ENCODE results near the gene GALT.

DNA sequence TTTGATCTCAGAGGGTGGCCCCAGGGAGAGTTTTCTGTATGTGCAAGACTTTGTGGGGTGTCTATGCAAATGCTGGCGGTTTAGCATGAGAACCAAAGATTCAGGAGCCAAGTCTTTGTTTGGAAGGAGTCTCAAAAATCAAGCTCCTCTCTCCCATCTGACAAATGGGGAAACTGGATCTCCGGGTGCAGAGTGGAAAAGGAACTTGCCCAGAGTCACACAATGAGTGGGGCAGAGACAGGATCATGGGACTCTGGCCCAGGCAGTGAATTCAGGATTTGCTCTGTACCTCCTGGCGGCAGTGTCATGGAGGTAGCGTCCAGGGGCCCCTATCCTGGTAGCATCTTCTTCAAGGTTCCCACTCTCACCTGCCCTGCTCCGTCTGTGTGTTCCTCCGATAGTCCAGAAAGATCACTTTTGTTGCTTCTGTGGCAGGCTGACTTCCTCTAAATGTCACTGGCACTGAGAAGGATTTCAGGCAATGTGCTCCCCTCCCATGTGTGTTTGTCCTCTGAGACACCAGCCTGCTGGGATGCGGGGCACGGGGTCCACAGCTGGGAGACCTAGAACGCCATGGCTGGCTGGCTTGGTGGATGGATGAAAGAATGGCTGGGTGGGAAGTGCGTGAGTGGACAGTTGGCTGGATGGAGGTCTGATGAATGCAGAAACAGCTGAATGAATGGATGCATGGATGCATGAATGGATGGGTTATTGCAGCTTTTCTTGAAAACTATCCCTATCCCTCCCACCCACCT, 41.0 kb downstream of the GALT start:
- TF ChIP-seq, protein P1, sequence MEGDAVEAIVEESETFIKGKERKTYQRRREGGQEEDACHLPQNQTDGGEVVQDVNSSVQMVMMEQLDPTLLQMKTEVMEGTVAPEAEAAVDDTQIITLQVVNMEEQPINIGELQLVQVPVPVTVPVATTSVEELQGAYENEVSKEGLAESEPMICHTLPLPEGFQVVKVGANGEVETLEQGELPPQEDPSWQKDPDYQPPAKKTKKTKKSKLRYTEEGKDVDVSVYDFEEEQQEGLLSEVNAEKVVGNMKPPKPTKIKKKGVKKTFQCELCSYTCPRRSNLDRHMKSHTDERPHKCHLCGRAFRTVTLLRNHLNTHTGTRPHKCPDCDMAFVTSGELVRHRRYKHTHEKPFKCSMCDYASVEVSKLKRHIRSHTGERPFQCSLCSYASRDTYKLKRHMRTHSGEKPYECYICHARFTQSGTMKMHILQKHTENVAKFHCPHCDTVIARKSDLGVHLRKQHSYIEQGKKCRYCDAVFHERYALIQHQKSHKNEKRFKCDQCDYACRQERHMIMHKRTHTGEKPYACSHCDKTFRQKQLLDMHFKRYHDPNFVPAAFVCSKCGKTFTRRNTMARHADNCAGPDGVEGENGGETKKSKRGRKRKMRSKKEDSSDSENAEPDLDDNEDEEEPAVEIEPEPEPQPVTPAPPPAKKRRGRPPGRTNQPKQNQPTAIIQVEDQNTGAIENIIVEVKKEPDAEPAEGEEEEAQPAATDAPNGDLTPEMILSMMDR (IDR thresholded peaks at IDR 0.05; ENCODE audit: low read depth, low read length, poor library complexity, severe bottlenecking) = no peak
- no peak for TF ChIP-seq EZH2phosphoT487 (IDR thresholded peaks at IDR 0.05; ENCODE audit: borderline replicate concordance, low read length)

Data from DOHH2 (cell line).